Mesendoderm (in vitro differentiated cells): ENCODE results near the gene IKZF2.

Experiments used
- DNase-seq: peaks from one replicate; pipeline ENCODE4 v3.0.0; 2013
- H2AK5ac ChIP-seq: 2 replicates; pipeline ENCODE4 v1.6.1; 2013; ENCODE audit warnings: low read length, inconsistent platforms
- H2BK120ac ChIP-seq: 2 replicates; pipeline ENCODE4 v1.6.1; 2013; ENCODE audit warnings: low read depth, mild to moderate bottlenecking, low read length, moderate library complexity, mixed read lengths
- H2BK15ac ChIP-seq: replicated peaks from 2 replicates; pipeline ENCODE4 v1.6.1; 2013; ENCODE audit warnings: low read depth, mild to moderate bottlenecking, moderate library complexity
- H2BK5ac ChIP-seq: 2 replicates; pipeline ENCODE4 v1.6.1; 2013; ENCODE audit warnings: low read length, inconsistent platforms
- H3K18ac ChIP-seq: 2 replicates; pipeline ENCODE4 v1.6.1; 2013; ENCODE audit warnings: mild to moderate bottlenecking, low read length, mixed read lengths
- H3K23ac ChIP-seq: one replicate; pipeline ENCODE4 v1.6.1; 2013; ENCODE audit warnings: low read length
- H3K27ac ChIP-seq: 2 replicates; pipeline ENCODE4 v1.5.1; 2013; ENCODE audit warnings: low read depth, mild to moderate bottlenecking, inconsistent platforms, low read length, moderate library complexity
- H3K27me3 ChIP-seq: 2 replicates; pipeline ENCODE4 v1.6.1; 2013; ENCODE audit warnings: low read length, control low read depth, mild to moderate bottlenecking, inconsistent platforms; ENCODE audit not compliant: insufficient read depth, poor library complexity
- H3K36me3 ChIP-seq: 2 replicates; pipeline ENCODE4 v1.6.1; 2013; ENCODE audit warnings: low read length, inconsistent platforms; ENCODE audit not compliant: control insufficient read depth, insufficient read depth
- H3K4ac ChIP-seq: one replicate; pipeline ENCODE4 v1.6.1; 2013; ENCODE audit warnings: low read depth, mild to moderate bottlenecking, low read length, moderate library complexity
- H3K4me1 ChIP-seq: 2 replicates; pipeline ENCODE4 v1.6.1; 2013; ENCODE audit warnings: low read depth, low read length, inconsistent platforms; ENCODE audit not compliant: control insufficient read depth
- H3K4me2 ChIP-seq: 2 replicates; pipeline ENCODE4 v1.6.1; 2013; ENCODE audit warnings: low read length
- H3K4me3 ChIP-seq: 2 replicates; pipeline ENCODE4 v1.5.1; 2013; ENCODE audit warnings: mild to moderate bottlenecking, low read length
- H3K56ac ChIP-seq: one replicate; pipeline ENCODE4 v1.6.1; 2013; ENCODE audit warnings: low read length
- H3K79me1 ChIP-seq: 2 replicates; pipeline ENCODE4 v1.6.1; 2013; ENCODE audit warnings: low read length, inconsistent platforms
- H3K79me2 ChIP-seq: 2 replicates; pipeline ENCODE4 v1.6.1; 2013; ENCODE audit warnings: mild to moderate bottlenecking, low read length; ENCODE audit not compliant: control insufficient read depth, insufficient read depth
- H3K9ac ChIP-seq: 2 replicates; pipeline ENCODE4 v1.6.1; 2013; ENCODE audit warnings: low read length, inconsistent platforms
- H4K5ac ChIP-seq: one replicate; pipeline ENCODE4 v1.6.1; 2013; ENCODE audit warnings: low read length
- H4K8ac ChIP-seq: one replicate; pipeline ENCODE4 v1.6.1; 2013; ENCODE audit warnings: low read depth, mild to moderate bottlenecking, control low read depth, low read length, moderate library complexity
- WGBS: extraction: QIAGEN DNeasy Blood & Tissue Kit; methylation state at CpG from one replicate; pipeline ENCODE4 v1.1.7; 2013; ENCODE audit warnings: low lambda C conversion rate, missing lambda C conversion rate; ENCODE audit not compliant: insufficient coverage; ENCODE audit errors: extremely low coverage; 5-methylcytosine and 5-hydroxymethylcytosine counted together

Gene IKZF2

GRCh38 chr2:213171147-213171546, 19.7 kb upstream of the IKZF2 start:
- Histone ChIP-seq H3K79me2 (no peaks in the 10 kb centered on the region), H4K5ac (no peak overlapping the region), H3K4me1 (no peaks in the 10 kb centered on the region), H2AK5ac (no peak overlapping the region), H3K79me1 (no peaks in the 10 kb centered on the region), H3K4me2 (no peak overlapping the region), H4K8ac (no peak overlapping the region), H2BK5ac (no peak overlapping the region), H2BK15ac (no peak overlapping the region), H3K4ac (no peak overlapping the region), H3K18ac (no peak overlapping the region), H3K9ac (no peak overlapping the region), H3K36me3 (no peaks in the 10 kb centered on the region), H3K27ac (no peak overlapping the region), H3K4me3 (no peak overlapping the region), H3K23ac (no peak overlapping the region), H2BK120ac (no peak overlapping the region), H3K27me3 (no peaks in the 10 kb centered on the region), H3K56ac (no peak overlapping the region)
- no peak for DNase-seq
- no CpG with 5 or more reads among the region's 4 CpGs for WGBS

- Histone ChIP-seq H3K27ac (no peak overlapping the region), H3K4me3 (no peak overlapping the region), H2BK120ac (no peak overlapping the region), H2BK15ac (no peak overlapping the region), H3K79me2 (no peaks in the 10 kb centered on the region), H3K4me1 (no peaks in the 10 kb centered on the region), H3K4me2 (no peak overlapping the region), H3K27me3 (no peaks in the 10 kb centered on the region), H3K23ac (no peak overlapping the region), H3K79me1 (no peaks in the 10 kb centered on the region), H2AK5ac (no peak overlapping the region), H3K36me3 (no peaks in the 10 kb centered on the region), H4K8ac (no peak overlapping the region), H2BK5ac (no peak overlapping the region), H3K9ac (no peak overlapping the region), H3K56ac (no peak overlapping the region), H3K4ac (no peak overlapping the region), H3K18ac (no peak overlapping the region), H4K5ac (no peak overlapping the region)
- no CpG with 5 or more reads among the region's 2 CpGs for WGBS
- DNase-seq: no peak
Measured at GRCh38 chr2:213167271-213167930, 16.0 kb upstream of the IKZF2 start.

- Histone ChIP-seq H3K4me2 (no peak overlapping the region), H3K56ac (no peak overlapping the region), H3K79me1 (no peaks in the 10 kb centered on the region)
Measured at GRCh38 chr2:213166109-213166508, 14.7 kb upstream of the IKZF2 start.

GRCh38 chr2:213164263-213164662, 12.9 kb upstream of the IKZF2 start:
- H3K79me2 ChIP-seq: no peaks in the 10 kb centered on the region
- no peak for DNase-seq
- no peak overlapping the region for H4K8ac ChIP-seq
- no peak overlapping the region for H2BK120ac ChIP-seq
- no peak overlapping the region for H3K27ac ChIP-seq
- no peak overlapping the region for H2AK5ac ChIP-seq
- no peak overlapping the region for H3K18ac ChIP-seq
- no peak overlapping the region for H4K5ac ChIP-seq
- H3K36me3 ChIP-seq: no peaks in the 10 kb centered on the region
- H3K79me1 ChIP-seq: no peaks in the 10 kb centered on the region
- H3K4me1 ChIP-seq: no peaks in the 10 kb centered on the region
- no peak overlapping the region for H3K23ac ChIP-seq
- no peak overlapping the region for H3K4me3 ChIP-seq
- no peak overlapping the region for H2BK5ac ChIP-seq
- H3K4ac ChIP-seq: no peak overlapping the region
- H3K9ac ChIP-seq: no peak overlapping the region
- H2BK15ac ChIP-seq: no peak overlapping the region
- H3K27me3 ChIP-seq: no peaks in the 10 kb centered on the region
- no peak overlapping the region for H3K4me2 ChIP-seq
- no peak overlapping the region for H3K56ac ChIP-seq

More at GRCh38 chr2:213166109-213166508, 14.7 kb upstream of the IKZF2 start:
- no peak overlapping the region for H3K27ac ChIP-seq
- no peak overlapping the region for H3K23ac ChIP-seq
- no peaks in the 10 kb centered on the region for H3K79me2 ChIP-seq
- no peak for DNase-seq
- H3K18ac ChIP-seq: no peak overlapping the region
- no peak overlapping the region for H2BK120ac ChIP-seq
- H3K4me3 ChIP-seq: no peak overlapping the region
- H3K36me3 ChIP-seq: no peaks in the 10 kb centered on the region
- H2BK15ac ChIP-seq: no peak overlapping the region
- H2BK5ac ChIP-seq: no peak overlapping the region
- no peak overlapping the region for H2AK5ac ChIP-seq
- no peak overlapping the region for H4K8ac ChIP-seq
- H3K9ac ChIP-seq: no peak overlapping the region
- H3K4ac ChIP-seq: no peak overlapping the region
- H3K4me1 ChIP-seq: no peaks in the 10 kb centered on the region
- H3K27me3 ChIP-seq: no peaks in the 10 kb centered on the region
- no peak overlapping the region for H4K5ac ChIP-seq

GRCh38 chr2:213162516-213163118, 11.2 kb upstream of the IKZF2 start:
- H4K8ac ChIP-seq: no peak overlapping the region
- H3K27ac ChIP-seq: no peak overlapping the region
- H3K36me3 ChIP-seq: no peaks in the 10 kb centered on the region
- H2AK5ac ChIP-seq: no peak overlapping the region
- no peak overlapping the region for H3K4me2 ChIP-seq
- H2BK120ac ChIP-seq: no peak overlapping the region
- no peak overlapping the region for H3K23ac ChIP-seq
- H3K18ac ChIP-seq: no peak overlapping the region
- H3K79me1 ChIP-seq: no peaks in the 10 kb centered on the region
- H3K4me3 ChIP-seq: no peak overlapping the region
- H3K79me2 ChIP-seq: no peaks in the 10 kb centered on the region
- H3K27me3 ChIP-seq: no peaks in the 10 kb centered on the region
- H3K4me1 ChIP-seq: no peaks in the 10 kb centered on the region
- no peak for DNase-seq
- H2BK15ac ChIP-seq: no peak overlapping the region
- no peak overlapping the region for H3K9ac ChIP-seq
- WGBS: no CpG with 5 or more reads among the region's 3 CpGs
- H3K56ac ChIP-seq: no peak overlapping the region
- H2BK5ac ChIP-seq: no peak overlapping the region
- no peak overlapping the region for H4K5ac ChIP-seq
- no peak overlapping the region for H3K4ac ChIP-seq
